ENCODE results near the gene TUBB2B.

GRCh38 chr6:3266170-3266569 lies 38.7 kb upstream of the TUBB2B start:
- TF ChIP-seq CTCF (IDR thresholded peaks at IDR 0.05) = no peak
- TF ChIP-seq POLR2A (IDR thresholded peaks at IDR 0.05) = no peak

All from uterus (tissue), 2 donors.